HG03196 (cell line): Measurements from ENCODE around the gene TMEM240.
"Not testable (repeated sequence)": the region's sequence is repeated elsewhere in the genome, so short reads cannot be mapped to it uniquely, and the experiment has no call there.

Experiments used
- ATAC-seq: cut with Tn5 transposase; IDR thresholded peaks from one replicate; pipeline ENCODE4 v1.9.1; 2021; ENCODE audit not compliant: unreplicated experiment

TMEM240 gene

DNA sequence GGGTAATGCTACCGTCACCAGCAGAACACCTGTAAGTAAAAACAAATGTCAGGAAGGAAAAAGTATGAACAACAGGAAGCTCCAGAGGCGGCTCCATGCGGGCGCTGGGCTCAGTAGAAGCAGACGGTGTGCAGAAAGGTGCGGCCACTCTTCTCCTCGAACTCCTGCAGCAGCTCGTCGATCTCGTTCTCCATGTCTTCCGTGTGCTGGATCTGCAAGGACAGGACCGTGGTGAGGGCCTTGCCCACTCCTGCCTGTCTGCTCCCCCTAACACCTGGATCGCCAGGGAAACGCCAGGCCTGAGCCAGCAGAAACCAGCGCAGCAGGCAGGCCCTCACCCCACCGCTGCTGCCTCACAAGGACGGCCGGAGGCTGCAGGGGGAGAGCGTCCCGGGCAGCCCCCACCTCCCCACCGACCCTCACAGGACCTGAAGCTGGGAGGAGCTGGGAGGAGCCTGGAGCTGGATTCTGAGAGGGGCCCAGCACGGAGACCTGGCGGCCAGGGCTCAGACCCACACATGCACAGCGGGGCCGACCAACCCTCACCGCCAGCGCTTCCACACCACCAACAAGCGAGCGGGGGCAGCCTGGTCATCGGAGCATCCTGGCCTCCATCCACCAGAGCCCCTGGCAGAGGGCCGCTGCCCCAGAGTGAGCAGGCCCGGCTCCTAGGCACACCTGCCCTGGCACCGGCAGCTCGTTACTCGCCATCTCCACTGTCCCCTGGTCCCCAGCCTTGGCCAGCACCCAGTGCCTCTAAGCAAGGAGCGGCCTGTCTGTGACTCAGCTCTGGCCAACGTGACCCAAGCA lies 1.7 kb upstream of the TMEM240 start:
- no peak for ATAC-seq

GRCh38 chr1:1540818-1541628 lies 599 bp upstream of the TMEM240 start:
- no peak for ATAC-seq

GRCh38 chr1:1539310-1540089 lies 924 bp downstream of the TMEM240 start:
- ATAC-seq, result no peak

GRCh38 chr1:1538989-1539309 lies 1.5 kb downstream of the TMEM240 start:
- ATAC-seq, result no peak

DNA sequence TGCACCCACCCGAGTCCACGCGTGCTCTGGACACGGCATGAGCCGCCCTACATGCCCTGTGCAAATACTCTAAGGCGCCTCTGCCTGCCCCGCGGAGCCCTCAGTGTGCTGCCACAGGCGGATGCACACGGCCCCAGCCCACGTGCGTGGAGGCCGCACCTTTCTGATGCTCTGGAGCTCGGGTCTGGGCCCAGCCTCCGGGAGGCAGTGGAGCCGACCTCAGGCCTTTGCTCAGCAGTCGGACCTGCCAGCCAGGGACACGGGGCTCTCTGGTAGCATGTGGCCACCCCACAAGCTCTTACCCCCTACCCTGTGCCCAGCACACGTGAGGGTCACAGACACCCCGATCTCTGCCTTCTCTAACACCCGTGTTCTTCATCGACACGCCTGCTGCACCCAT lies 2.1 kb downstream of the TMEM240 start:
- no peak for ATAC-seq

- ATAC-seq, result no peak
Measured at GRCh38 chr1:1537626-1538250, 2.7 kb downstream of the TMEM240 start.

DNA sequence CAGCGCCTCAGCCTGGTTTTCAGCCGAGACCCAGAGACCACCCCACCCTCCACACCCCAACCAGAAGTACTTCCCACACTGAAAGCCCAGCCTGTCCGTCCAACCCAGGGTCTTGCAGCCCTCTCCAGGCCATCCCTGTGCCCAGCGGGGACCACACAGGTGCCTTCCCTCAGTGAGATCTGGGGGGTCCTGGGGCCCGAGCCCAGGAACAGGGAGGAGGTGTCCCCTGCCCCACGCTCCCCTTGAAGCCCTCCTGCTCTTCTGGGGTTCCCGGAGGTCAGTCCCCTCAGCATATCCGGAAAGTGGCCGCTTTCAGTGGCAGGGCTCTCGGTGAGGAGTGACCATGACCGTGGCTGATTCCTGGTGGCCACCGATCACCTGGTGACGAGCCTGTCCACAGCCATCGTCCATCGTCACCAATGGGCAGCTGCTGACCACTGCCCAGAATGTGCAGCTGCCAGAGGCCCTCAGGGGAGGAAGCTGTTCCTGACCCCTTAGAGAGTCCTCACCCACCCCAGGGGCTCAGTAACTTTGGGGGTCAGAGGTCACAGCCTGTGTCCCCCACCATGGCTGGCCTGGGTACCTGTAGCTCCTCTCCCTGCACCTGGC lies 3.4 kb downstream of the TMEM240 start:
- ATAC-seq, result no peak

DNA sequence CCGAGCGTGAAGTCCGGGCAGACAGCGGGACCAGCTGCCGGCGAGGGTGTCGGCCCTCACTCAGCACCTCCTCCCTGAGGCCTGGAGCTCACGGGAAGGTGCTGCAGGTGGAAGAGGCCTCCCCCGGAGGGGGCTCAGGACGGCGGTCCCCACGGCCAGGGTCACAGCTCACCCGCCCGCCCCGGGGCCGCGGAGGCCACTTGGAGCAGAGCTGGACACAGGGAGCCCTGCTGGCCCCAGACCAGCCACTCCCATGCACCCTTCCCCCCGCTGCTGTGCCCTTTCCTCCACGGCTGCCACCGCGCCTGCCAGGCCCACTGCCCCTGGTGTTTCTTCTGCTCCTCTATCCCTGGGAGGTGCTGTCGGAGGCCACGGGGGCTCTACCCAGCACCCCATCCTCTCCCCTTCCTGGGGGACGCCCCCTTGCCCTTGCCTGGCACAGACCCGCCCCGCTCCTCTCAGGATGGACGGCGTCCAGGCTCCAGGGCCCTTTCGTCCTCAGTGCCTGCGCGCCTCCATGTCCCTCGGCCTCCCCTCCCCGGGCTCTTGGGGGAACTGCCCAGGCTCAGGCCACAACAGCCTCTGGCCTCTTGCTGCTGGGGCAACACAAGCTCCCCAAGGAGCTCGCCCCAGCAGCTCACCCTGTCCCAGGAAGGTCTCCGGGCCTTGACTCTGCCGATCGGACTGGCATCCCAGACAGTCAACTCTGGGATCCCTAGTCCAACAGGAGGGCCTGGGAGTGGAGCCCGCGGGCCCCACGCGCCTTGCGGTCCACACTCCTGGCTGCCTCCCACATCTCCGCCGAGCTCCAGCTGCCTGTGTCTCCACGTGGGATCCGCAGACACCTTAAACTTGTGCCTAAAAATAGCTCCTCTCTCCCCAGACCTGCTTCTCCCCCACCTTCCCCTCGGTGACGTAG lies 4.1 kb downstream of the TMEM240 start:
- ATAC-seq, result no peak

DNA sequence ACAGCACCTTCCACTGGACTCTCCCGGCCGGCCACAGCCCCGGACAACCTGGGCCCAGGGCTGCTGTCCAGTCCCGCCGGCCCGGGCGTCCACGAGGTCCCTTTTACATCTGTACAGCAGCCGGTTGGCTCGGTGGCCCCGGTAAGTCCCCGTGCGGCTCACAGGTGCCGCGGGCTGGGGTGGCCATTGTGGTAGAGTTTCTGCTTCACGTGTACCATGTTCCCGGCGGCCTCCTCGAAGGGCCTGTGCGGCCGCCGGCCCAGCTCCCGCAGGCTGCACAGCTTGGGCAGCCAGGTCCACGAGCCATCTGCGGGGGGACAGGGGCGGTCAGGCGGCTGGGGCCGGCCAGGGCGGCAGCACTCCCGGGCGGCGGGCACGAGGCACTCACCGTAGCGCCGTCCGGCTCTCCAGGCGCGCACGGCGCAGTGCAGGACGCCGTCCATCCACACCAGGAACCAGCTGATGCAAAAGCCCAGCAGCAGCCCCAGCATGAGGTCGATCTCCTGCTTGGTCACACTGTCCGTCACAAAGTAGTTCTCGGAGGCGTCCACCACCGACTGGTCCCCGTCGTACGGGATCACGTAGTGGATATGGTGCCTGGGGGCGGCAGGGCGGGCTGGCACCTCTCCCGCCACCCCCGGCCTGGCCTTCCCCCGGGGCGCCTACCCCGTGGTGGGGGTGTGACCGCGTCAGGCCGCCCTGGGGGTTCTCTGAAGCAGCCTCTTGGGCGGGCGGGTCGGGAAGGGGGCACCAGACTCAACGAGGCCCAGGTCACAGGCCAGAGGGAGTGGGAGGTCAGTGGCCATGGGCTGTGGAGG lies 5.0 kb downstream of the TMEM240 start:
- ATAC-seq, result no peak

DNA sequence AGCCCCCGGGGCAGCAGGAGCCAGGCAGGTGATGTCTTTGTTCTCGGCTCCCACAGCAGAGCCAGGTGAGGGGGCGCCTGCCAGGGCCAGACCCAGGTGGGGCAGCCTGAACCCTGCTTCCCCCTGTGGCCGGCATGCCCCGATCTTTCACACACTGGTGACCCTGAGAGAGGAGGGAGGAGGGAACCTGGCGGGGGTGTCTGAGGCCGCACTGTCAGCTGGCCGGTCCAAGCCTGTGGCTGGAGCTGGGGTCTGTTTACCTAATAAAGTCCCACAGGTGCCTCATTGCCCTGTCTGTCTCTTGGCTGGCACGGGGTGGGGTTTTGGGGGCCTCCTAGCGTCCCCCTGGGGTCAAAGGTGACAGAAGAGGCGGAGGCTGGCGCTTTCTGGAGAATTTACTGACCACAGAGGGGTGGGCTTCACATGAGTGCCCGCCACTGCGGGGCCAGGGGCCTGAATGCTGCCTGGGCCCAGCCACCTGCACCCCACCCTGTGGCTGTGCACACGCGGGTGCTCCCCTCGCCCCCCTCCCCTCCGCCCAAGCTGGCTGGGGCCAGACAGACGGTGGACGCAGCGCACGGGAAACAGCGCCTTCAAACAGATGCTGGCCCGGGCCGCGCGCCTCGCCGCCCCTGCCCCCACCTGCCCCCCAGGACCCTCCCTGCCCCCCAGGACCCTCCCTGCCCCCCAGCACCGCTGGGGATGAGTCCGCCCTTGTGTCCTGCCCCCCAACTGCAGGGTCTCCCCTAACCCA lies 5.8 kb downstream of the TMEM240 start:
- no peak for ATAC-seq

DNA sequence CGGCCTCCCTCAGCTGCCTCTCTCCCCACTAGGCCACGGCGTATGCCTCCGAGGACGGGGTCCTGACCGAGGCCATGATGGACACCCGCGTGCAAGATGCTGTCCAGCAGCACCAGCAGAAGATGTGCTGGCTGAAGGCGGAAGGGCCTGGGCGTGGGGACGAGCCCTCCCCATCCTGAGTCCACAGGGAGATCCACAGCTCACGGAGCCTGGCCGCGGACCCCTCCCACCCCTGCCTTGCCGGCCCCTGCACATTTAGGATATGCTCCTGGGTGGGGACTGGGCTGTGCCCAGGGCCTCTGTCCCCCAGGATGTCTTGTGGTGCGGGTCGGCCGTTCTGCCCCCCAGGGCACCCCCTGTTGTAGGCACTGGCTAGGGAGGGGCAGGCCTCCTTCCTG lies 6.5 kb downstream of the TMEM240 start:
- not testable (repeated sequence) for ATAC-seq

- ATAC-seq, result not testable (repeated sequence)
Measured at GRCh38 chr1:1533176-1533893, 7.1 kb downstream of the TMEM240 start.

- no peak for ATAC-seq
Measured at GRCh38 chr1:1531947-1532346, 8.5 kb downstream of the TMEM240 start.

- ATAC-seq, result no peak
Measured at GRCh38 chr1:1529936-1530335, 10.5 kb downstream of the TMEM240 start.

DNA sequence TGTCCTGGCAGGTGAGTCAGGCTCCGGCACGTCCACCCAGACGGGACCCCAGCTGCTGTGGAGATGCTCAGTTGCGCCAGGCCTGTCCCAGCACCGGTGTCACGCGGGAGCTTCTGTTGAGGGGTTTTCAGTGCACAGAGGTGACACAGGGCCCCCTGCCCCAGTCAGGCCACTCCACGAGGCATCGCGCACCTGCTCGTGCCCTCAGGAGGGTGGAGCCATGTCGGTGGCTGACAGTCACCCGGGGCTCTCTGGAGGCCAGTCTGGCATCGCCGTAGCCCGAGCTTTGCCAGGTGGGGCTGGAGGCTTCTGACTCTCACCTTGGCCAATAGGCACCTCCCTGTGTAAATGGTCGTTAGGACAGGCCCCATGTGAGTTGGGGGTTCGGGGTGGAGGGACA lies 11.1 kb downstream of the TMEM240 start:
- no peak for ATAC-seq

DNA sequence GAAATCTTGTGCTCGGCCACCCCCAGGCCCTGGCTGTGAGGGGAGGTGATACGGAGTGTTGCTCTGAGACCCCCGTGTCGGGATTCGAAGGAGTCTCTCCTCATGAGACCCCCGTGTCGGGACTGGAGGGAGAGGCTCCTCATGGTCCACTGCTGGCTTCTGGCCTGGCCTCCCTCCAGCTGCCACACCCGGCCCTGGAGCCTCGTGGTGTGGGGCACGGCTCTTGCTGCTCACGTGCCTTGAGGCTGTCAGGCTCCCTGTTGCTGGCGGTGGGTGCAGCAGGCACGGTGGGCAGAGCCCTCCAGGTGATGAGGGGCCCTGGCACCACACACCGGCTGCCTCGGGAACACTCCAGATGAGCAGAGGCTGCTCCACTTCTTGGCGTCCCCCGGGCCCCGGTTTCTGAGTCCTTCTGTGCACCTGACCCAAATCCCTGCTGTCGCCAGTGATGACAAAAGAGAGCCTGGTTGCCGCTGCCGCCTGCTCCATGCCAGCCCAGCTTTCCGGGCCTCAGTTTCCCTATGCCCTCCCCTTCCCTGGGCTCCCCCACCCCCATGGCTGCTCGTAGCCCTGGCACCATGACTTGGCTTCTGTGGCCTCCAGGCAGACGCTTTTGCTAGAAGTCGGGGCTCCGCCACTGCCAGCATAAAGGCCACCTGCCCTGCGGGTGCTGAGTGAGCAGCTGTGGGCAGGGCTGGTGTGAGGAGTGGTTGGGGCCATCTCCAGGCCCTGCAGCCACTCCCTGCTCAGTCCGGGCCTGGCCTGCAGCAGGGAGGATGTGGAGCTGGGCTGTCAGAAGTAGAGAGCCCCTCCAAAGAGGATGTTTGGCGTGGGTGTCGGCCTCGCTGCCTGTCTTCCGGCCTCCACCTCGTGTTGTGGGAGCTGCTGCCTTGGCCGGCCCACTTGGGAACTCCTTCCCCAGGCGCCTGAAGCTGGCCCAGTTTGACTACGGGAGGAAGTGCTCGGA lies 11.8 kb downstream of the TMEM240 start:
- ATAC-seq, result no peak
